Inferior parietal cortex (tissue), 1 donor: ENCODE data around the gene LMF1.
"Not testable (repeated sequence)": the region's sequence is repeated elsewhere in the genome, so short reads cannot be mapped to it uniquely, and the experiment has no call there.

ENCODE experiments used
- DNase-seq: peaks from one replicate; pipeline ENCODE4 v3.0.0-alpha.2; 2016; ENCODE audit errors: extremely low spot score

Gene LMF1

GRCh38 chr16:971582-971905, 760 bp upstream of the LMF1 start:
- peak; percentile 15 for DNase-seq

GRCh38 chr16:970386-970765, 408 bp downstream of the LMF1 start:
- DNase-seq = no peak

- peak; percentile 15 for DNase-seq
These were observed 1.0 kb downstream of the LMF1 start for GRCh38 chr16:969508-970385.

GRCh38 chr16:968620-969019, 2.2 kb downstream of the LMF1 start:
- no peak for DNase-seq

GRCh38 chr16:967546-968295, 3.1 kb downstream of the LMF1 start:
- DNase-seq = no peak

GRCh38 chr16:967077-967541, 3.7 kb downstream of the LMF1 start:
- no peak for DNase-seq

GRCh38 chr16:966505-966904, 4.3 kb downstream of the LMF1 start:
- no peak for DNase-seq

GRCh38 chr16:966035-966434, 4.7 kb downstream of the LMF1 start:
- DNase-seq = no peak

GRCh38 chr16:965487-965886, 5.3 kb downstream of the LMF1 start:
- no peak for DNase-seq

GRCh38 chr16:965036-965395, 5.8 kb downstream of the LMF1 start:
- DNase-seq = no peak

GRCh38 chr16:964356-965035, 6.3 kb downstream of the LMF1 start:
- DNase-seq = peak; percentile 36

- no peak for DNase-seq
These were observed 6.9 kb downstream of the LMF1 start for GRCh38 chr16:963913-964312.

- DNase-seq = no peak
These were observed 7.6 kb downstream of the LMF1 start for GRCh38 chr16:962901-963814.

- DNase-seq = no peak
These were observed 8.4 kb downstream of the LMF1 start for GRCh38 chr16:962366-962765.

GRCh38 chr16:959232-960040, 11.3 kb downstream of the LMF1 start:
- no peak for DNase-seq

GRCh38 chr16:955766-956165, 15.0 kb downstream of the LMF1 start:
- DNase-seq = not testable (repeated sequence)

GRCh38 chr16:953818-954217, 17.0 kb downstream of the LMF1 start:
- DNase-seq = not testable (repeated sequence)

- DNase-seq = no peak
These were observed 18.5 kb downstream of the LMF1 start for GRCh38 chr16:952321-952720.

- no peak for DNase-seq
These were observed 19.0 kb downstream of the LMF1 start for GRCh38 chr16:951660-952301.
